Measurements from ENCODE around the gene AIPL1. TPM values are rescaled to one million over a fixed set of nuclear protein-coding genes. Genes with fewer than 3 reads are reported as not detected.

The AIPL1 gene
- total RNA-seq, 5 donors from 2014 or later (not counting 1 experiment from before 2014, with no cell fraction given), result not detected

- Mint-ChIP-seq H3K4me1 (no peaks in the 10 kb centered on the region), H3K4me3 (no peak overlapping the region), H3K27me3 (peaks cover 36% of the 10 kb centered on the region in 2 donors), H3K36me3 (no peaks in the 10 kb centered on the region), H3K27ac (no peak overlapping the region), H3K9me3 (peaks cover 0 to 3% (median 3%) of the 10 kb centered on the region in 3 donors)
- H3K36me3 ChIP-seq (ENCODE audit: control insufficient read depth in 2 of 2, extremely low read depth in 1 of 2, insufficient read depth in 1 of 2, low read length in 1 of 2), result no peaks in the 10 kb centered on the region
- ChIA-PET POLR2A (no interaction called here), CTCF (no interaction called here)
- no peaks in the 10 kb centered on the region for H3K9me3 ChIP-seq
- no peak overlapping the region for H3K4me3 ChIP-seq (ENCODE audit: control insufficient read depth in 1 of 2, extremely low read depth in 1 of 2, low read length in 1 of 2)
- no peak for ATAC-seq (replicated peaks in 1 of 4)
- DNase-seq, result no peak
- no peaks in the 10 kb centered on the region for H3K4me1 ChIP-seq (ENCODE audit: control insufficient read depth in 1 of 2, extremely low read depth in 1 of 2, insufficient read depth in 2 of 2, low read length in 2 of 2)
- H3K27ac ChIP-seq (ENCODE audit: low read length), result no peak overlapping the region
- WGBS (ENCODE audit: insufficient coverage), result 59% methylated on average over 10 of the region's 15 CpGs
- peaks cover 0 to 31% of the 10 kb centered on the region in 2 experiments for H3K27me3 ChIP-seq (replicated peaks in 1 of 2; ENCODE audit: control insufficient read depth in 2 of 2, extremely low read depth in 1 of 2, insufficient read depth in 2 of 2, low read length in 1 of 2)
Observed at GRCh38 chr17:6393351-6393952, 41.5 kb downstream of the AIPL1 start.

- Histone ChIP-seq H3K27me3 (replicated peaks in 1 of 2; ENCODE audit: control insufficient read depth in 2 of 2, extremely low read depth in 1 of 2, insufficient read depth in 2 of 2, low read length in 1 of 2) (peaks cover 0 to 34% of the 10 kb centered on the region in 2 experiments), H3K4me3 (ENCODE audit: control insufficient read depth in 1 of 2, extremely low read depth in 1 of 2, low read length in 1 of 2) (no peak overlapping the region), H3K9me3 (no peaks in the 10 kb centered on the region), H3K27ac (ENCODE audit: low read length) (no peak overlapping the region), H3K36me3 (ENCODE audit: control insufficient read depth in 2 of 2, extremely low read depth in 1 of 2, insufficient read depth in 1 of 2, low read length in 1 of 2) (no peaks in the 10 kb centered on the region), H3K4me1 (ENCODE audit: control insufficient read depth in 1 of 2, extremely low read depth in 1 of 2, insufficient read depth in 2 of 2, low read length in 2 of 2) (no peaks in the 10 kb centered on the region)
- DNase-seq (no peak), ATAC-seq (replicated peaks in 1 of 4) (no peak)
- Mint-ChIP-seq H3K36me3 (no peaks in the 10 kb centered on the region), H3K4me1 (no peaks in the 10 kb centered on the region), H3K9me3 (no peaks in the 10 kb centered on the region), H3K27me3 (peaks cover 33 to 34% of the 10 kb centered on the region in 2 donors), H3K4me3 (no peak overlapping the region), H3K27ac (no peak overlapping the region)
- WGBS (ENCODE audit: insufficient coverage), result 74% methylated on average over 7 of the region's 13 CpGs
- CTCF ChIA-PET, result no interaction called here
- POLR2A ChIA-PET, result no interaction called here
Observed at GRCh38 chr17:6392609-6393350, 42.1 kb downstream of the AIPL1 start.

- no peak overlapping the region for H3K4me3 ChIP-seq (ENCODE audit: control insufficient read depth in 1 of 2, extremely low read depth in 1 of 2, low read length in 1 of 2)
- Mint-ChIP-seq H3K9me3 (no peaks in the 10 kb centered on the region), H3K4me3 (no peak overlapping the region), H3K27ac (no peak overlapping the region), H3K36me3 (no peaks in the 10 kb centered on the region), H3K4me1 (no peaks in the 10 kb centered on the region), H3K27me3 (peaks cover 20% of the 10 kb centered on the region in 2 donors)
- H3K27me3 ChIP-seq (replicated peaks in 1 of 2; ENCODE audit: control insufficient read depth in 2 of 2, extremely low read depth in 1 of 2, insufficient read depth in 2 of 2, low read length in 1 of 2), result peaks cover 0 to 38% of the 10 kb centered on the region in 2 experiments
- ATAC-seq (replicated peaks in 1 of 4), result no peak
- WGBS (ENCODE audit: insufficient coverage), result 92% methylated on average over 9 of the region's 11 CpGs
- H3K4me1 ChIP-seq (ENCODE audit: control insufficient read depth in 1 of 2, extremely low read depth in 1 of 2, insufficient read depth in 2 of 2, low read length in 2 of 2), result no peaks in the 10 kb centered on the region
- H3K27ac ChIP-seq (ENCODE audit: low read length), result no peak overlapping the region
- ChIA-PET POLR2A (no interaction called here), CTCF (no interaction called here)
- H3K36me3 ChIP-seq (ENCODE audit: control insufficient read depth in 2 of 2, extremely low read depth in 1 of 2, insufficient read depth in 1 of 2, low read length in 1 of 2), result no peaks in the 10 kb centered on the region
- no peaks in the 10 kb centered on the region for H3K9me3 ChIP-seq
- no peak for DNase-seq
Observed at GRCh38 chr17:6388416-6388815, 46.5 kb downstream of the AIPL1 start.

DNA sequence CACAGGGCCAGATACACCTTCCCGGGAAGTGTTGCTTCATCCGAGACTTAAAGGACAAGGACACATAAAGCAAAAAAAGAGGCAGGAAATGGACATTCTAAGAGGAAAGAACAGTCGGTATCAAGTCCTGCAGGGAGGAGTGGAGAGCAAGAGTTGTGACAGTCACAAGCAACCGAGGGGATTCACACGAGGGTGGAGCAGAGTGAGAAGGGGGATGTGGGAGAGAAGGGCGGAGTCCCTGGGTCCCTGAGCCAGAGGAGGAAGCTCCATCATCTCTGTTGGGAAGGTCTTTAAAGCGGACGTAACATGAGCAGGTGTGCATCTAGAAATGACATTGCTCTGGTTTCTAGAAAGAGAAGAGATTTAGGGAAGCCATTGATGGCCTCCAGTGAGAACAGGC lies 47.1 kb downstream of the AIPL1 start:
- H3K27ac ChIP-seq (ENCODE audit: low read length), result no peak overlapping the region
- H3K9me3 Mint-ChIP-seq, result no peaks in the 10 kb centered on the region
- ATAC-seq (replicated peaks in 1 of 4) (no peak), DNase-seq (no peak)
- H3K27me3 Mint-ChIP-seq, result peaks cover 15 to 20% of the 10 kb centered on the region in 2 donors
- peaks cover 0 to 34% of the 10 kb centered on the region in 2 experiments for H3K27me3 ChIP-seq (replicated peaks in 1 of 2; ENCODE audit: control insufficient read depth in 2 of 2, extremely low read depth in 1 of 2, insufficient read depth in 2 of 2, low read length in 1 of 2)
- no peaks in the 10 kb centered on the region for H3K36me3 ChIP-seq (ENCODE audit: control insufficient read depth in 2 of 2, extremely low read depth in 1 of 2, insufficient read depth in 1 of 2, low read length in 1 of 2)
- no peak overlapping the region for H3K4me3 ChIP-seq (ENCODE audit: control insufficient read depth in 1 of 2, extremely low read depth in 1 of 2, low read length in 1 of 2)
- no peak overlapping the region for H3K27ac Mint-ChIP-seq
- H3K4me1 Mint-ChIP-seq, result no peaks in the 10 kb centered on the region
- POLR2A ChIA-PET, result interaction anchor here in 1 of 2 donors (0.5 kb wide), 1 partner anchor 694 kb away, joined by 5 read pairs; no protein-coding TSS in a partner anchor
- 67% methylated on average over 7 of the region's 8 CpGs for WGBS (ENCODE audit: insufficient coverage)
- CTCF ChIA-PET, result no interaction called here
- H3K9me3 ChIP-seq, result no peaks in the 10 kb centered on the region
- H3K4me1 ChIP-seq (ENCODE audit: control insufficient read depth in 1 of 2, extremely low read depth in 1 of 2, insufficient read depth in 2 of 2, low read length in 2 of 2), result no peaks in the 10 kb centered on the region
- no peaks in the 10 kb centered on the region for H3K36me3 Mint-ChIP-seq
- no peak overlapping the region for H3K4me3 Mint-ChIP-seq

- H3K27me3 Mint-ChIP-seq, result peaks cover 12 to 19% of the 10 kb centered on the region in 2 donors
- DNase-seq (no peak), ATAC-seq (replicated peaks in 1 of 4) (no peak)
- ChIA-PET CTCF (no interaction called here), POLR2A (interaction anchor here in 1 of 2 donors (0.5 kb wide), 1 partner anchor 694 kb away, joined by 5 read pairs; no protein-coding TSS in a partner anchor)
- H3K36me3 Mint-ChIP-seq, result no peaks in the 10 kb centered on the region
- no peak overlapping the region for H3K27ac ChIP-seq (ENCODE audit: low read length)
- H3K9me3 Mint-ChIP-seq, result no peaks in the 10 kb centered on the region
- WGBS (ENCODE audit: insufficient coverage), result 84% methylated on average over 4 of the region's 4 CpGs
- H3K4me1 Mint-ChIP-seq, result no peaks in the 10 kb centered on the region
- no peaks in the 10 kb centered on the region for H3K4me1 ChIP-seq (ENCODE audit: control insufficient read depth in 1 of 2, extremely low read depth in 1 of 2, insufficient read depth in 2 of 2, low read length in 2 of 2)
- peaks cover 0 to 35% of the 10 kb centered on the region in 2 experiments for H3K27me3 ChIP-seq (replicated peaks in 1 of 2; ENCODE audit: control insufficient read depth in 2 of 2, extremely low read depth in 1 of 2, insufficient read depth in 2 of 2, low read length in 1 of 2)
- H3K9me3 ChIP-seq, result no peaks in the 10 kb centered on the region
- no peak overlapping the region for H3K27ac Mint-ChIP-seq
- H3K4me3 Mint-ChIP-seq, result no peak overlapping the region
- H3K4me3 ChIP-seq (ENCODE audit: control insufficient read depth in 1 of 2, extremely low read depth in 1 of 2, low read length in 1 of 2), result no peak overlapping the region
- no peaks in the 10 kb centered on the region for H3K36me3 ChIP-seq (ENCODE audit: control insufficient read depth in 2 of 2, extremely low read depth in 1 of 2, insufficient read depth in 1 of 2, low read length in 1 of 2)
Observed at GRCh38 chr17:6387442-6387841, 47.5 kb downstream of the AIPL1 start.

- Histone ChIP-seq H3K27ac (ENCODE audit: low read length) (no peak overlapping the region), H3K4me1 (ENCODE audit: control insufficient read depth in 1 of 2, extremely low read depth in 1 of 2, insufficient read depth in 2 of 2, low read length in 2 of 2) (no peaks in the 10 kb centered on the region), H3K27me3 (replicated peaks in 1 of 2; ENCODE audit: control insufficient read depth in 2 of 2, extremely low read depth in 1 of 2, insufficient read depth in 2 of 2, low read length in 1 of 2) (peaks cover 0 to 40% of the 10 kb centered on the region in 2 experiments), H3K4me3 (ENCODE audit: control insufficient read depth in 1 of 2, extremely low read depth in 1 of 2, low read length in 1 of 2) (no peak overlapping the region), H3K36me3 (ENCODE audit: control insufficient read depth in 2 of 2, extremely low read depth in 1 of 2, insufficient read depth in 1 of 2, low read length in 1 of 2) (no peaks in the 10 kb centered on the region), H3K9me3 (no peaks in the 10 kb centered on the region)
- CTCF ChIA-PET, result interaction anchor here in 1 of 2 donors (0.6 kb wide), 1 partner anchor 905 kb away, joined by 3 read pairs; no protein-coding TSS in a partner anchor
- H3K27me3 Mint-ChIP-seq, result peaks cover 20 to 28% of the 10 kb centered on the region in 2 donors
- no peak for DNase-seq
- no peaks in the 10 kb centered on the region for H3K9me3 Mint-ChIP-seq
- WGBS (ENCODE audit: insufficient coverage), result 79% methylated on average over 3 of the region's 9 CpGs
- no peak overlapping the region for H3K27ac Mint-ChIP-seq
- no peak overlapping the region for H3K4me3 Mint-ChIP-seq
- no peak for ATAC-seq (replicated peaks in 1 of 4)
- H3K4me1 Mint-ChIP-seq, result no peaks in the 10 kb centered on the region
- H3K36me3 Mint-ChIP-seq, result no peaks in the 10 kb centered on the region
- POLR2A ChIA-PET, result no interaction called here
Observed at GRCh38 chr17:6386041-6386630, 48.8 kb downstream of the AIPL1 start.

All from T-cell (primary cell).